Measurements from ENCODE around the gene PIEZO2.

DNA sequence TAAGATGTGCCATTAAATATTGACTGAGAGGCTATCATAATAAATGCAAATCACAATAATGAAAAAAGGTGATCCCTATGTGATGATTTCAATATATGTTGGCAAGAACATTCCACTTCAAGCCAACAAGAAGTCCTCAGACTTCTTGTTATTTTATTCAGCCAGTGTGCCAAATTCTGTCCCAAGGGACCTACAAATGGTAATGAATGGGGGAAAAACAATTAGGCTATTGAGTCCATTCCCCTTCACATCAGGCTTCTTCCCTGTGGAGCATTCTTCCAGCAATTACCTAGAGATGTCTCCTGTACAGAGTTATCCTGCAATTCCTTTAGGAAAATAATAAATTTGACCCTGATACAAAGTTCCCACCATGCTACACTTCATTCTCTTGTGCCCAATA, 144.4 kb downstream of the PIEZO2 start:
- TF ChIP-seq ZNF302 (tag by site-specific recombination; IDR thresholded peaks at IDR 0.05; ENCODE audit: low read depth) (no peak), SCRT2 (tag by site-specific recombination; IDR thresholded peaks at IDR 0.05) (no peak), CTCF (tag by site-specific recombination; IDR thresholded peaks at IDR 0.05) (no peak), ZNF138 (tag by site-specific recombination; IDR thresholded peaks at IDR 0.05; ENCODE audit: borderline replicate concordance) (no peak), SP7 (tag by site-specific recombination; IDR thresholded peaks at IDR 0.05) (no peak), ZSCAN30 (tag by site-specific recombination; IDR thresholded peaks at IDR 0.05) (no peak), ZNF350 (tag by site-specific recombination; IDR thresholded peaks at IDR 0.05) (no peak), ZNF423 (tag by site-specific recombination; IDR thresholded peaks at IDR 0.05) (no peak), ZBTB1 (tag by site-specific recombination; IDR thresholded peaks at IDR 0.05) (no peak), TCF7L2 (IDR thresholded peaks at IDR 0.05; ENCODE audit: borderline replicate concordance, low read depth, low read length) (no peak), YY1 (tag by site-specific recombination; IDR thresholded peaks at IDR 0.05) (no peak)
- TF ChIP-seq, protein P1, sequence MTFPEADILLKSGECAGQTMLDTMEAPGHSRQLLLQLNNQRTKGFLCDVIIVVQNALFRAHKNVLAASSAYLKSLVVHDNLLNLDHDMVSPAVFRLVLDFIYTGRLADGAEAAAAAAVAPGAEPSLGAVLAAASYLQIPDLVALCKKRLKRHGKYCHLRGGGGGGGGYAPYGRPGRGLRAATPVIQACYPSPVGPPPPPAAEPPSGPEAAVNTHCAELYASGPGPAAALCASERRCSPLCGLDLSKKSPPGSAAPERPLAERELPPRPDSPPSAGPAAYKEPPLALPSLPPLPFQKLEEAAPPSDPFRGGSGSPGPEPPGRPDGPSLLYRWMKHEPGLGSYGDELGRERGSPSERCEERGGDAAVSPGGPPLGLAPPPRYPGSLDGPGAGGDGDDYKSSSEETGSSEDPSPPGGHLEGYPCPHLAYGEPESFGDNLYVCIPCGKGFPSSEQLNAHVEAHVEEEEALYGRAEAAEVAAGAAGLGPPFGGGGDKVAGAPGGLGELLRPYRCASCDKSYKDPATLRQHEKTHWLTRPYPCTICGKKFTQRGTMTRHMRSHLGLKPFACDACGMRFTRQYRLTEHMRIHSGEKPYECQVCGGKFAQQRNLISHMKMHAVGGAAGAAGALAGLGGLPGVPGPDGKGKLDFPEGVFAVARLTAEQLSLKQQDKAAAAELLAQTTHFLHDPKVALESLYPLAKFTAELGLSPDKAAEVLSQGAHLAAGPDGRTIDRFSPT (tag by site-specific recombination; IDR thresholded peaks at IDR 0.05): no peak
- TF ChIP-seq, protein P2, sequence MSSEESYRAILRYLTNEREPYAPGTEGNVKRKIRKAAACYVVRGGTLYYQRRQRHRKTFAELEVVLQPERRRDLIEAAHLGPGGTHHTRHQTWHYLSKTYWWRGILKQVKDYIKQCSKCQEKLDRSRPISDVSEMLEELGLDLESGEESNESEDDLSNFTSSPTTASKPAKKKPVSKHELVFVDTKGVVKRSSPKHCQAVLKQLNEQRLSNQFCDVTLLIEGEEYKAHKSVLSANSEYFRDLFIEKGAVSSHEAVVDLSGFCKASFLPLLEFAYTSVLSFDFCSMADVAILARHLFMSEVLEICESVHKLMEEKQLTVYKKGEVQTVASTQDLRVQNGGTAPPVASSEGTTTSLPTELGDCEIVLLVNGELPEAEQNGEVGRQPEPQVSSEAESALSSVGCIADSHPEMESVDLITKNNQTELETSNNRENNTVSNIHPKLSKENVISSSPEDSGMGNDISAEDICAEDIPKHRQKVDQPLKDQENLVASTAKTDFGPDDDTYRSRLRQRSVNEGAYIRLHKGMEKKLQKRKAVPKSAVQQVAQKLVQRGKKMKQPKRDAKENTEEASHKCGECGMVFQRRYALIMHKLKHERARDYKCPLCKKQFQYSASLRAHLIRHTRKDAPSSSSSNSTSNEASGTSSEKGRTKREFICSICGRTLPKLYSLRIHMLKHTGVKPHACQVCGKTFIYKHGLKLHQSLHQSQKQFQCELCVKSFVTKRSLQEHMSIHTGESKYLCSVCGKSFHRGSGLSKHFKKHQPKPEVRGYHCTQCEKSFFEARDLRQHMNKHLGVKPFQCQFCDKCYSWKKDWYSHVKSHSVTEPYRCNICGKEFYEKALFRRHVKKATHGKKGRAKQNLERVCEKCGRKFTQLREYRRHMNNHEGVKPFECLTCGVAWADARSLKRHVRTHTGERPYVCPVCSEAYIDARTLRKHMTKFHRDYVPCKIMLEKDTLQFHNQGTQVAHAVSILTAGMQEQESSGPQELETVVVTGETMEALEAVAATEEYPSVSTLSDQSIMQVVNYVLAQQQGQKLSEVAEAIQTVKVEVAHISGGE (tag by site-specific recombination; conservative IDR thresholded peaks at IDR 0.05; ENCODE audit: low read depth): no peak
